CD4-positive, alpha-beta T cell treated with Interleukin-4 for 1 hour (primary cell): ENCODE results near the gene EDDM3A.
"Not testable (repeated sequence)": the region's sequence is repeated elsewhere in the genome, so short reads cannot be mapped to it uniquely, and the experiment has no call there.

Source experiments
- DNase-seq, 2 donors: peaks; one replicate each; pipeline ENCODE4 v3.0.0-alpha.2; 2020 to 2022

Gene EDDM3A, protein sequence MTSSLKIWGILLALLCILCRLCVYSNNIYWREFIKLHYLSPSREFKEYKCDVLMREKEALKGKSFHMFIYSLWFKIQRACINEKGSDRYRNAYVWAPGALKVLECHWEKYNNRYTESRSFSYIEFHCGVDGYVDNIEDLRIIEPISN

DNA sequence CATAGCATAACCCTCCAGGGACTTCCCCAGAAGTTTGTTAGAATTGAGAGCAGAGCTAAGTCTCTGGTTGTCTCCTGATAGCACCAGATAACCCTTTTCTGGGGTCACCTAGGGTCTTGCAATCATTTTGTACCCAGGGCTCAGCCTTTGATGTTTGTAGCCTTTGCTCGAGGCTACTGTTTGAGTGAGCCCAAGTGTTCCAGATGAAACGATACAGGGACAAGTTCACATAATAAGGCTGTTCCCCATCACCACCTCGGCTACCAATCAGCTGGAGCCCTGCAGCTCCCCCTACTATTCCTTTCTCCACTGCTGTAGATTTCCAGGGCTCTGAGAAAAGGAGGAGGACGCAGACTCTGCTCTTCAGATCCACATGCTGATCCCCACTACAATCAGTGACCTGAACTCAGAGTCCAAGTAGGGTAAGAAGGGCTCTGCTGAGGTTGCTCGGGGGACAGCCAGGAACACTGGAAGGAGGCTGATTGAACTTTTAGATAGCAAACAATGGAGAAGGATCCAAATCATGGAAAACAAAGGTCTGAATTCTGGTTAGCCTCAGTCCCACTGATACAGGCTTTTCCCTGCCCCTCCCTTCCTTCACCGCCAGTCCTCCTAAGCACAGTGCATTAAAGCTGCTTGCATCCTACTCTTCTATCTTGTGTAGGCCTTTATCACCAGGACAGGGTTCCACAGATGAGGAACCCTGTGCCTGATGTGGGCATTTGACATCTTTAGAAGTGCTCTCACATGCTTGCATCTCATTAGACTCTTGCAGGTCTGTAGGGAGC lies at the start of gene EDDM3A:
Gene EDDM3A, plus strand, starts transcription at position 317 of the 788 bp plus-strand sequence. CDS start 1,694 bp downstream, outside the sequence.
- DNase-seq, result no peak

GRCh38 chr14:20696764-20697163 lies 48.9 kb upstream of the EDDM3A start:
- no peak for DNase-seq

DNA sequence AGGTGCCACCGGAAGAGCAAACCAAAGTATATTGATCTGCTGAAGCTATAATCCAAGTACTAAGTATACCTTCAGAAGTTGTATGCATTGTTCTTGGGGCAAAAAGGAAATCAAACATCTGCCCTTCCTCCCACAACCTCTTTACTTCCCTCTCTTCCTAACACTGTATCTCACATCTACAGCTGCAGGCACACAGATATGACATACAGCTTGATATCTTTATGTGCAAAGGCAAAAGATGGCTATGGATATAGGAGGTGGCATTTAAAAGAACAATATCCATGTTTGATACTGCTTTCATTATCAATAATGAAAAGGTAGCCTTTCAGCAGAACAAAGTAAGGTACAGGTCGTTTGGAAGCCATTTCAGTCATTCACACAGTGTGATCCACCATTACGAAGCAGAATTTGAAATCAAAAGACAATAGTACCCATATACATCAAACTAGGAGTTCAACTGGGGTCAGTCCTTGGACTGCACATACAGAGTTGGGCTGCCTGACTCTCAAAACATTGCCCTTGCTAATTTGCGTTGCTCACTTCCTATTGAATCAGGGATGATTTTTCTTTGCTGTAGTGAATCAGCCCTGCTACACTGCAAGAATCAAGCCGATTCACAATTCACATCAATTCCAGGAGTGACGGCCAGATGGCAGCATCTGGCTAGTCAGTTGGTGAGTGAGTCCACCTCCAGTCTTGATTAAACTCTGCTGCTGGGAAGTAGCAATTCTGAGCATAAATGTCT lies 48.2 kb upstream of the EDDM3A start:
- peak; percentile 71 to 75 for DNase-seq

GRCh38 chr14:20698018-20698329 lies 47.7 kb upstream of the EDDM3A start:
- DNase-seq, result no peak

DNA sequence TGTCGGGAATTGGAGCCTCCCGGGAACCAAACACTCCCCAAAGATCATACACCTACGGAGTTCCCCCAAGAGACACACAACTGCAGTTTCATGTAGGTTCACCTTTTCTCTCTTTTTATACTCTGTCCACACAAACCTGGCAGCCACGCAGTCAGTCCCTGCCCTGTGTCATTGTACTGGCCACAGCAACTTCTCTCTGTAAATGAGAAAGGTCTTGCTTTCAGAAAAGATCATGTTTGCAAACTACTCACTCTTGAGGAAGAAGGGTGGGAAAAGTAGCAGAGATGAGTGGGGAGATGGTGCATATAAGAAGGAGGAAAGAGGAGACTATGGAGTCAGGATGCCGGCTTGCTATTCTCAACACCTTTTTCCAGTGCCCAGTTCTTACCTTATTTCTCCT lies 46.8 kb upstream of the EDDM3A start:
- DNase-seq, result no peak

GRCh38 chr14:20699931-20700330 lies 45.8 kb upstream of the EDDM3A start:
- DNase-seq, result no peak

DNA sequence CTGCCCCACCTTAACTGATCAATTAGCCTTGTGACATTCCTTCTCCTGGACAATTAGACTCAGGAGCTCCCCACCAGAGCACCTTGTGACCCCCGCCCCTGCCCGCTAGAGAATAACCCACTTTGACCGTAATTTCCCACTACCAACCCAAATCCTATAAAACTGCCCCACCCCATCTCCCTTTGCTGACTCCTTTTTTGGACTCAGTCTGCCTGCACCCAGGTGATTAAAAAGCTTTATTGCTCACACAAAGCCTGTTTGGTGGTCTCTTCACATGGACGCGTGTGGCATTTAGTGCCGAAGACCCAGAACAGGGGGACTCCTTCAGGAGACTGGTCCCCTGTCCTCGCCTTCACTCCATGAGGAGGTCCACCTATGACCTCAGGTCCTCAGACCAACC lies 44.7 kb upstream of the EDDM3A start:
- not testable (repeated sequence) for DNase-seq

DNA sequence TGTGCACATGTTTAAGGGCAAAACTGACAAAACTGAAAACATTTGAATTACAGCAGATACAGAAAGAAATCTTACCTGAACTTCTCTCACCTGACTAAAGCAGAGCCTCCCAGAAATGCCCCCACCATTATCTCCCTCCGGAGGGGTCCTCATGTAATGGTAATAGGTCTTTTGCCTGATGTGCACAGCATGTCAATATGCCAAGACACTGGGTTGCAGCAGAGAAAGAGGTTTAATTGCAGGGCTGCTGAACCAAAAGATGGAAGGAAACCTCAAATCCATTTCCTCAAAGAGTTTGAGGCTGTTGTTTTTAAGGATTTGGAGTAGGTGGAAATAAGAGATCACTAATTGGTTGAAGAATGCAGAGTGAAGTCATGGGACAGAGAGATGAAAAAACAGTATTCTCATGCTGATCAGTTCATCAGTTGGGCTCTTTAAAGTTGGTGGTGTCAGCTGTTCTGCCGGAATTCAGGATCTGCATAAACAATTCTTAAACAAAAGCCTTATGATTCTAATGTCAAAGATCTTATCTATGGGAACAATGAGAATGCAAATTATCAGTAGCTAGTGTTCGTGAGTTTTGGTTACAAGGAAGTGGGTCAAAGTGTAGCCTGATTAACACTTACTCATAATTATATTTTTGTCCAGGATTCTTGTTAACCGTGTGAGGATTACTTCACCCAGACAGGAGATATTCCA lies 38.9 kb upstream of the EDDM3A start:
- DNase-seq, result no peak

GRCh38 chr14:20707622-20708021 lies 38.1 kb upstream of the EDDM3A start:
- no peak for DNase-seq

GRCh38 chr14:20711261-20711660 lies 34.4 kb upstream of the EDDM3A start:
- no peak for DNase-seq

DNA sequence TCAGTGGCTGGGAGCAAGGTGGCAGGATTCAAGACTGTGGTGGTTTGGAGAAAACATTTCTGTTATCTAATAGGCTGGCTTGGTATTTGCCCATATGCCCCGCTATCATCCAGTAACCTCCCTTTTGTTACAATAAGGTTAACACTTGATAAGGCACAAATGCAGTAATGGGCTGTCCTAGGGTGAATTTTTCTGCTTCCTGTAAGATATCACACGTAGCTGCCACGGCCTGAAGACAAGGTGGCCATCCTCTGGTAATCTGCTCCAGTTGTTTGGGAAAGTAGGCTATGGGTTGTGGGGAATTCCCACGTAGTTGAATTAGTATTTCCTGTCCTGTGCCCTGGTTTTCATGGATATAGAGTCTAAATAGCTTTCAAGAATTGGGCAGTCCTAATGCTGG lies 34.0 kb upstream of the EDDM3A start:
- no peak for DNase-seq

DNA sequence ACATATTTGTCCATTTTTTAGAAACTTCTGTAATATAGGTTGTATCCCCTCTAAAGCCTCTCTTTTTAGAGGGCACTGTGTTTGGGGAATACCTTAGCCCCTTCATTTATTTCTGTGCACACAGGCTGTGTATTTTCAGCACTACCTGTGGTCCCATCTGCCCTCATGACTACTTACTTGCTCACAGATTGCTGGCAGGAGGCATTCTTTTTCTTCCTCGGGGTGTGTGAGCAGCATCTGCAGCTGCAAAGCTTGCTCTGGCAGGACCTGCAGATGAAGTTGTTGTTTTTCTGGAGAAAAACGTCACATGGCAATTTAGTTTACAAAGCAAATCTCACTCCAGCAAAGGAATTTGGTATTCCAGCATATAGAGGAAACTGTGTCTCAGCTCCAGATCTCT lies 32.8 kb upstream of the EDDM3A start:
- DNase-seq, result no peak

GRCh38 chr14:20714593-20715250 lies 31.0 kb upstream of the EDDM3A start:
- DNase-seq, result peak in 1 of 2 donors; percentile 74

DNA sequence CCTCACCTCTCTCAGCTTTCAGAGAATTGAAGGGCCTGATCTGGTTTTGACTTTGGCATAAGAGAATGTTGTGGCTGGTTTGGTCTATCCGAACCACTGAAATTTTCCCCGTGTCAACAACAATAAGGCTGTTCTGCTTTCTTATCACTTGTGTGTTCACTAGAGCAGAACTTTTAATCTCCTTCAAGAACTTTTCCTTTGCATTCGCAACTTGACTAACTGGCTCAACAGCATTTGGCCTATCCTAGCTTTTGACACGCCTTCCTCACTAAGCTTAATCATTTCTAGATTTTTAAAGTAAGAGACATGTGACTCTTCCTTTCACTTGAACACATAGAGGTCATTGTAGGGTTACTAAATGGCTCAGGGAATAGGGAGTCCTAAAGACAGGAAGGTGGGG lies 25.9 kb upstream of the EDDM3A start:
- no peak for DNase-seq

- DNase-seq, result no peak
Measured at GRCh38 chr14:20720741-20721140, 24.9 kb upstream of the EDDM3A start.

- no peak for DNase-seq
Measured at GRCh38 chr14:20722016-20722415, 23.7 kb upstream of the EDDM3A start.

DNA sequence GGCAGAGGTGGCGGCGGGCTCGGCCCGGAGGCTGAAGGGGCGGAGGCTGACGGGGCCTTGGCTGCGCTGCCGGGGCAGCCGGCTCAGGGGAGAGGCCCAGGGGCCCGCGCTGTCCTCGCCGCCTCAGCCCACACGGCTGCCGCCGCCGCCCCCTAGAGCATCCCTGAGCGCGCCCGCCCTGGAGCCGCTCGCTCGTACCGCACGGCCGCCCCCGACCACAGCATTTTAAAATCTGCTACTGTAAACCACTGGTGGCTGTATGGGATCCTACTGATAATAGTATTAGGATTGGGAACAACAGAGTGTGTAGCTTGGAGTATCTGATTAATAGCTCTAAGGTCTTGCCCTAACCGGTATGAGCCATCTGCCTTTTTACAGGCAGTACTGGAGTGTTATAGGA lies 22.2 kb upstream of the EDDM3A start:
- no peak for DNase-seq

GRCh38 chr14:20726121-20726520 lies 19.6 kb upstream of the EDDM3A start:
- DNase-seq, result not testable (repeated sequence)

- no peak for DNase-seq
Measured at GRCh38 chr14:20726531-20726930, 19.2 kb upstream of the EDDM3A start.

DNA sequence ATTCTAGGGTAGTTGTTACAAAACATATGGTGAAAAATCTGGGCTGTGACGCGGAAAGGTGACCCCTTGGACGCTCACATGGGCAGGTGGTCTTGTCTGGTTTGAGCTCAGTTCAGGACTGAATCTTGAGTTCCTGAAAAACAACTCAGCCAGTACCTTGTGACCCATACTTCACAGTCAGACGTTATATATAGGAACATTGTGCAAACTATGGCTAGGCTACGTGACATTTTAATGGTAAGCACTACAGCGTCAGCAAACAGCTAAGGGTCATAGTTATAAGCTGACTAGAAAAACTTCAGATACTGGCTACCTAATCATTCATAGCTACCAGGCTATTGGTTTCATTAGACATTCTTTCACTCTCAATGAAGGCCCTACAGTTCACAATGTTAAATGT lies 14.8 kb upstream of the EDDM3A start:
- no peak for DNase-seq

GRCh38 chr14:20732477-20732876 lies 13.2 kb upstream of the EDDM3A start:
- DNase-seq, result no peak

DNA sequence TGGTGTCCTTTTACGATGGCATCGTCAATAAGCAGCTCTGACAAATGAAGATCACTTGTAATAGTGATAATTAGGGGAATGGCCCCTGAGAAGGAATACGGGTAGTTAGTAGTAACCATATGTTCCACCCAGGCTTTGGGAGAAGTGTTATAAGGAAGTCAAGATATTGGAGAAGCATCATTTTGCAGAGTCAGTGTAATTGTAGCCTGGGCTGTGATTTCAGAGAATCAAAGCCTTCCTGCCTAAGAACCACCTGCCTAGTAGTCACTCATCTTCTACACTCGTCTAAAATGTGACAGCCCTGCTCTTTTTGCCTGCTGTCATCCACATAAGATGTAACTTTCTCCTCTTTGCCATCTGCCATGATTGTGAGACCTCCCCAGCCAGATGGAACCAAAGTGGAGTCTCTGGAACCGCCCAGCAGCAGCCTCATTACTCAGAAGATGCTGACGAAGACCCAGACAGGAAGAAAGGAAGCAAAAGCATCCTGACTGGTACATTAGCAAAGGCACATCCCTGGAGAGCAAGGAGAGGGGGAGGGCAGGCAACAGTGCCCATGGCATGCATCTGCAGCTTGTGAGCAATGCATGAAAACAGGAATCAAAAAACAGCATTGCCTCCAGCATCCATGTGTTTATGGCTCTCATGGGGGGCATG lies 12.6 kb upstream of the EDDM3A start:
- no peak for DNase-seq
